ACC112 (cell line): ENCODE data around the gene OBP2A.

Source experiments
- H2AFZ ChIP-seq: fragments of 200-600 bp; sonication (generic); one replicate; pipeline ENCODE4 v1.6.0; 2017; ENCODE audit warnings: antibody characterized with exemption, low read length; ENCODE audit not compliant: unreplicated experiment
- H3K27ac ChIP-seq: fragments of 200-600 bp; sonication (generic); 2 replicates; pipeline ENCODE4 v1.5.1; 2014; ENCODE audit warnings: low read depth, mild to moderate bottlenecking, antibody characterized with exemption, low read length, moderate library complexity
- H3K27me3 ChIP-seq: fragments of 200-600 bp; sonication (generic); 2 replicates; pipeline ENCODE4 v1.6.1; 2014; ENCODE audit warnings: mild to moderate bottlenecking, antibody characterized with exemption, low read length, moderate library complexity, mixed read lengths; ENCODE audit not compliant: insufficient read depth
- H3K36me3 ChIP-seq: fragments of 200-600 bp; sonication (generic); 2 replicates; pipeline ENCODE4 v1.6.1; 2016; ENCODE audit warnings: mild to moderate bottlenecking, antibody characterized with exemption, low read length, moderate library complexity, mixed read lengths; ENCODE audit not compliant: insufficient read depth
- H3K4me1 ChIP-seq: fragments of 200-600 bp; sonication (generic); one replicate; pipeline ENCODE4 v1.6.1; 2016; ENCODE audit warnings: low read length, mixed read lengths; ENCODE audit not compliant: insufficient read depth, unreplicated experiment, control insufficient read depth
- H3K4me3 ChIP-seq: fragments of 200-600 bp; sonication (generic); 2 replicates; pipeline ENCODE4 v1.5.1; 2014; ENCODE audit warnings: mild to moderate bottlenecking, low read depth, low read length
- H3K79me2 ChIP-seq: fragments of 200-600 bp; sonication (generic); one replicate; pipeline ENCODE4 v1.6.0; 2016; ENCODE audit warnings: low read length; ENCODE audit not compliant: control insufficient read depth, unreplicated experiment, insufficient read depth

OBP2A gene

DNA sequence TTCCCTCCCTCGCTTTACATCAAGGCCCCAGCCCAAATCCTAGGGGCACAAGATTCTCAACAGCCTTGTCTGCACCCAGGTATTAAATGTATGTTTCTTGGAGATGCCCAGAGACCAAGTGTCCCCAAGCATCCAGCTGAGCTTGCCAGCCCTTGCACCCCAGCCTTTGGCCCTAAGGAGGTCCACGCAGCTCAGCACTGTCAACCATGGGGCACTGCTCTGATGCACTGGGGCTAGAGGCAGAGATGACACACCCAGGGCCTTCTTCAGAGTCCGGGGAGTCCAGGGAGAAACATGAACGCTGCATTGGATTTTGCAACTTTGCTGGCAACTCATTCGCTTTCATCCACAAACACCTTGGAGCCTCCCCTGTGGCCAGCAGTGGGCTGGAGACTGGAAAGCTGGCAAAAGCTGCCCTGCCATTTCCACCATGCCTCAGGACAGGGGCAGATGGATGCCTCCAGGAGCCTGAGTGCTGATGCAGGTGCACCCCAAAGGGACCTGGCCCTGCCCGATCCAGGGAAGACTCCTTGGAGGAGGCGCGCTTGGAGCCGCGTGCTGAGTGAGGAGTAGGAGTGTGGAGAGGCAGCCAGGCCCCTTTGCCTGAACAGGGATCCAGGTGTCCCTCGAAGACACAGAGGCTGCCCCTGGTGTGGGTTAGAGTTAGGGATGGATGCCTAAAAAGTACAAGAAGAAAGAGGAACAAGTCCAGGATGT, 34.9 kb downstream of the OBP2A start:
- Histone ChIP-seq H2AFZ (no peak overlapping the region), H3K4me3 (no peak overlapping the region), H3K27me3 (peaks cover 34% of the 10 kb centered on the region)

DNA sequence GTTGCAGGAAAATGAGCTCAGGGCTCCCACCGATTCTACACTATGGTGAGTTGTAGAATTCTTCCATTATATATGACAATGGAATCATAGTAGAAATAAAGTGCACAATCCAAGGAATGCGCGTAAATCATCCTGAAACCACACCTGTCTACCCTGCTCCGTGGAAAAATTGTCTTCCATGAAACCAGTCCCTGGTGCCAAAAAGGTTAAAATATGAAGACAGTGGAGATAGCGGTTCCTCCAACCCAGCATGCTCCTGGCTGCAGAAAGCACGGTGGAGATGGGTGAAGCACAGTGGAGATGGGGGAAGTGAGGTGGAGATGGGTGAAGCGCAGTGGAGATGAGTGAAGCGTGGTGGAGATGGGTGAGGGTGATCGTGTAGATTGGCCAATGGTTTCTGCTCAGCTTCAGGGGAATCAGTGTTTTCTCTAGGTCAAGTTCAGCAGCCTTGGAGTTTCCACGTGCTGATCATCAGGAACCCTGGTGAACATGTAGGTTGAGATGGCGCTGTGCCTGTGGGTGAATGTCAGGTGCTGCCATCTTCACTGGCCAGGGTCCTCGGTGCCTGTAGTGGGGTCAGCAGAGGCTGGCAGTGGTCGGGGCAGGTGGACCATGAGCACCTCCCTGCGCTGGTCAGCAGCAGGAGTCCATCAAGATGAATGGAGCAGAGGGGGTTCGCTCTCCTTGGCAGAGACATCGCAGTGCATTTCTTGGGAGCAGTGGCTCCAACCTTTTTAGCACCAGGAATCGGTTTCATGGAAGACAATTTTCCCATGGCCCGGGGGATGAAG, 35.9 kb downstream of the OBP2A start:
- H3K4me3 ChIP-seq = no peak overlapping the region
- no peak overlapping the region for H2AFZ ChIP-seq
- no peaks in the 10 kb centered on the region for H3K36me3 ChIP-seq
- peaks cover 37% of the 10 kb centered on the region for H3K27me3 ChIP-seq
- H3K79me2 ChIP-seq = no peaks in the 10 kb centered on the region
- H3K4me1 ChIP-seq = no peaks in the 10 kb centered on the region
- H3K27ac ChIP-seq = no peak overlapping the region

More for the DNA sequence above, 34.9 kb downstream of the OBP2A start:
- Histone ChIP-seq H3K79me2 (no peaks in the 10 kb centered on the region), H3K27ac (no peak overlapping the region), H3K36me3 (no peaks in the 10 kb centered on the region), H3K4me1 (no peaks in the 10 kb centered on the region)

DNA sequence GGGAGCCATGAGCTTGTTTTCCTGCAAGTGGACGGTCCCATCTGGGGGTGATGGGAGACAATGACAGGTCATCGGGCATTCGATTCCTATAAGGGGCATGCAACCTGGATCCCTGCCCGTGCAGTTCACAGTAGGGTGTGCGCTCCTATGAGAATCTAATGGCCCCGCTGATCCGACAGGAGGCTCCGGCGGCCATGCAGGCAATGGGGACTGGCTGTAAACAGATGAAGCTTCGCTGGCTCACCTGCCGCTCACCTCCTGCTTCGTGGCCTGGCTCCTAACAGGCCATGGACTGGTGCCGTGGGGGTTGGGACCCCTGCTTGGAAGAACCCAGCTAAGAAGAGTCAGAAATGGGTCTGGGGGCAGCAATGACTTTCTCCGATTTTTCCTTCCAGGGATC, 36.6 kb downstream of the OBP2A start:
- peaks cover 36% of the 10 kb centered on the region for H3K27me3 ChIP-seq
- H3K4me3 ChIP-seq = no peak overlapping the region
- H2AFZ ChIP-seq = no peak overlapping the region
- H3K36me3 ChIP-seq = no peaks in the 10 kb centered on the region
- no peak overlapping the region for H3K27ac ChIP-seq
- H3K79me2 ChIP-seq = no peaks in the 10 kb centered on the region
- H3K4me1 ChIP-seq = peaks cover 1% of the 10 kb centered on the region

GRCh38 chr9:135582966-135583687, 37.2 kb downstream of the OBP2A start:
- H3K4me3 ChIP-seq = no peak overlapping the region
- H3K36me3 ChIP-seq = no peaks in the 10 kb centered on the region
- H3K27me3 ChIP-seq = peaks cover 36% of the 10 kb centered on the region
- no peak overlapping the region for H2AFZ ChIP-seq
- no peaks in the 10 kb centered on the region for H3K79me2 ChIP-seq
- H3K4me1 ChIP-seq = peaks cover 2% of the 10 kb centered on the region
- no peak overlapping the region for H3K27ac ChIP-seq

DNA sequence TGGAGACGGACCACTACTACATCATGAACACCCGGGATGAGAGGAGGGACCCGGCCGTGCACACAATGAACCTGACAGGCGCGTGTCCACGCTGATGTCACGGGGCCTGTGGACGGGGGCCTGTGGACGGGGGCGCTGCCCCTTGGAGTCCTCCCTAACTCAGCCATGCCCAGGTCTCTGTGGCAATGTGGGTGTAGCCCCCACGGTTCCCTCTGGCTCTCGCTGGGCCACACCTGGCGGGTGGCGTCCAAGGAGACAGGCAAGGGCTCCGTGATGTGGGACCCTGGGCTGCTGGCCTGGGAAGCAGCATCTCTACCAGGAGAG, 37.7 kb downstream of the OBP2A start:
- peaks cover 36% of the 10 kb centered on the region for H3K27me3 ChIP-seq
- no peak overlapping the region for H3K4me3 ChIP-seq
- no peaks in the 10 kb centered on the region for H3K79me2 ChIP-seq
- no peak overlapping the region for H3K27ac ChIP-seq
- H3K36me3 ChIP-seq = no peaks in the 10 kb centered on the region
- no peak overlapping the region for H2AFZ ChIP-seq
- H3K4me1 ChIP-seq = peaks cover 2% of the 10 kb centered on the region

- H3K27ac ChIP-seq = no peak overlapping the region
- H3K36me3 ChIP-seq = no peaks in the 10 kb centered on the region
- H3K27me3 ChIP-seq = peaks cover 31% of the 10 kb centered on the region
- H3K4me3 ChIP-seq = no peak overlapping the region
- no peak overlapping the region for H2AFZ ChIP-seq
- peaks cover 2% of the 10 kb centered on the region for H3K4me1 ChIP-seq
- H3K79me2 ChIP-seq = no peaks in the 10 kb centered on the region
These were observed 38.4 kb downstream of the OBP2A start for GRCh38 chr9:135584371-135584770.

DNA sequence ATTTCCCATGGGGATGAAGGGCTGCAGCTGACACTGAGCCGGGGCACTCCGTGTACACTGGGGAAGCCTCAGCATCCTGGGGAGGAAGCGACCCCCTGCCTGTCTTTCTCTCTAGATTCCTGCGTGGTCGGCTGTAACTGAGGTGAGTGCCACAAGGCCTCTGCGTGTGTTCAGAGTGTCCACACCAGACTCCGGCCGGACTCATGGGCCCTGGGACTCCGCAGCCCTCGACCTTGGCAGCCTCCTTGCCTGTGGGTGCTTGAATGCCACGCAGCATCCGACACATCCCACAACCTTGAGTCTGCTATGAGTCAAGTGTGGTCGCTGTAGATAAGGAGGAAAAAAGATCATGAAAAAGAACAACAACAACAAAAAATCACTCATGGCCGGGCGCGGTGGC, 39.0 kb downstream of the OBP2A start:
- Histone ChIP-seq H3K27ac (no peak overlapping the region), H3K36me3 (no peaks in the 10 kb centered on the region), H3K4me1 (peaks cover 2% of the 10 kb centered on the region), H3K4me3 (no peak overlapping the region), H2AFZ (no peak overlapping the region), H3K79me2 (no peaks in the 10 kb centered on the region), H3K27me3 (peaks cover 25% of the 10 kb centered on the region)

DNA sequence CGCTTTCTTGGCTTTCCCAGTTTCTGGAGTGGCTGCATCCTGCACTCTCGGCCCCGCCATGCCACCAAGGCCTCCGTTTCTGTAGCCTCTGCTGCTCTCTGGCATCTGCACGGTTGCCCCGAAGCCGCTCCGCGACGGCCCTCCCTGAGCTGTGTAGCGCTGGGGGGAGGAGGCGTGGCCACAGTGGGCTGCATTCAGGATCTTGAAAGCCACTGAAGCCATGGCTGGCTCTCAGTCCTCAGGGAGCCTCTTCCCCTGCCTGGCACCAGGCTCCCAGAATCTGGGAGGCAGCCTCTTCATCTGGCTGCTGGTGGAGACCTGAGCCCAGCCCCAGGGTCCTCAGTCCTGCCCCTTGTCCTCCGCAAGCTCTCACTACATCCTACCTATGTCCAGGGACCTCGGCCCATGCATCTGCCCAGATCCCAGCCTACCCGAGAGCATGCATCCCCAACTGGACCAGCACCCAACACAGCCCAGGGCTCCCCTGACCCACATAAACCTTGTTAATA, 40.7 kb downstream of the OBP2A start:
- peaks cover 13% of the 10 kb centered on the region; the same call in 1 of the 2 replicates for H3K27me3 ChIP-seq
- no peak overlapping the region for H2AFZ ChIP-seq
- H3K4me1 ChIP-seq = peaks cover 2% of the 10 kb centered on the region
- H3K27ac ChIP-seq = no peak overlapping the region
- H3K4me3 ChIP-seq = no peak overlapping the region
- H3K79me2 ChIP-seq = no peaks in the 10 kb centered on the region
- H3K36me3 ChIP-seq = no peaks in the 10 kb centered on the region

- H3K79me2 ChIP-seq = no peaks in the 10 kb centered on the region
- no peak overlapping the region for H3K27ac ChIP-seq
- H3K4me3 ChIP-seq = no peak overlapping the region
- H3K4me1 ChIP-seq = peaks cover 2% of the 10 kb centered on the region
- no peak overlapping the region for H2AFZ ChIP-seq
- peaks cover 8% of the 10 kb centered on the region; the same call in 1 of the 2 replicates for H3K27me3 ChIP-seq
- no peaks in the 10 kb centered on the region for H3K36me3 ChIP-seq
These were observed 41.7 kb downstream of the OBP2A start for GRCh38 chr9:135587658-135588057.

DNA sequence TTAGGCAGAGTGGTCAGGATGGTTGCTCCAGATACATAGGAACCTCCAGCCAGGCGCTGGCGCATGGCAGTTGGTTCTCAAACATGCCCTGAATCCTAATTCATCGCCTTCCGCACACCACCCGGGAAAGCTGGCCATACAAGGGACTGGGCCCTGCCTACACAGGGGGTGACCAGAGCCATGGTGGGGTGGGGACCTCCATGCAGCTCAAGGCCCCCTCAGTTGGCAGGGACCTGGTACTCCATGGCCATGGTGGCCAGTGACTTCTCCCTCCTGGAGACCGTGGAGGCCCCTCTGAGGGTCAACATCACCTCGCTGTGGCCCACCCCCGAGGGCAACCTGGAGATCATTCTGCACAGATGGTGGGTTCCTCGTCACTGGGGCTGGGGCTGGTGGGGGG, 42.4 kb downstream of the OBP2A start:
- peaks cover 8% of the 10 kb centered on the region for H3K27me3 ChIP-seq
- H3K79me2 ChIP-seq = no peaks in the 10 kb centered on the region
- no peaks in the 10 kb centered on the region for H3K36me3 ChIP-seq
- no peak overlapping the region for H2AFZ ChIP-seq
- H3K4me3 ChIP-seq = no peak overlapping the region
- no peak overlapping the region for H3K27ac ChIP-seq
- H3K4me1 ChIP-seq = peaks cover 2% of the 10 kb centered on the region
